Brain microvascular endothelial cell (primary cell): Measurements from ENCODE around the gene GNAL.
"Not testable (repeated sequence)": the region's sequence is repeated elsewhere in the genome, so short reads cannot be mapped to it uniquely, and the experiment has no call there.

Experiments
- DNase-seq: peaks from one replicate; pipeline ENCODE4 v3.0.0-alpha.2; 2020
- H3K27ac ChIP-seq: fragments of 250-450 bp; sonication (Bioruptor Pico); 2 replicates; pipeline ENCODE4 v1.5.1; 2020; ENCODE audit warnings: mild to moderate bottlenecking, moderate library complexity
- H3K27me3 ChIP-seq: fragments of 250-450 bp; sonication (Bioruptor Pico); replicated peaks from 2 replicates; pipeline ENCODE4 v1.5.1; 2020; ENCODE audit warnings: mild to moderate bottlenecking
- H3K36me3 ChIP-seq: fragments of 250-450 bp; sonication (Bioruptor Pico); replicated peaks from 2 replicates; pipeline ENCODE4 v1.5.1; 2020; ENCODE audit warnings: mild to moderate bottlenecking
- H3K4me3 ChIP-seq: 2 replicates; pipeline ENCODE4 v1.5.1; 2011; ENCODE audit warnings: low read depth, mild to moderate bottlenecking, control low read depth, low read length, moderate library complexity
- CTCF ChIP-seq: IDR thresholded peaks from 2 replicates; pipeline ENCODE4 v1.5.1; 2011; ENCODE audit warnings: low read depth, mild to moderate bottlenecking, moderate library complexity, low read length, control low read depth, inconsistent platforms; ENCODE audit errors: missing control alignments
- in situ Hi-C: cut with HindIII; loops from 2 replicates; pipeline ENCODE4 v1.10.0; 2017; ENCODE audit warnings: low sequenced_read_pairs, low pct_ligation_motif_present

The GNAL gene

GRCh38 chr18:11851806-11852337 lies 162.8 kb downstream of the GNAL start:
- Histone ChIP-seq H3K4me3 (peak overlapping the region; percentile 99), H3K27me3 (no peaks in the 10 kb centered on the region), H3K27ac (peak overlapping the region; percentile 96), H3K36me3 (no peaks in the 10 kb centered on the region)
- peak; percentile 36 for DNase-seq
- TF ChIP-seq CTCF = no peak
- in situ Hi-C loops = no loop called here

GRCh38 chr18:11854554-11854953 lies 165.5 kb downstream of the GNAL start:
- H3K27ac ChIP-seq, H3K36me3 ChIP-seq, H3K4me3 ChIP-seq, H3K27me3 ChIP-seq, in situ Hi-C loops, DNase-seq: not testable (repeated sequence)

GRCh38 chr18:11857177-11857887 lies 168.3 kb downstream of the GNAL start:
- Histone ChIP-seq H3K27ac (peak overlapping the region; percentile 94), H3K27me3 (no peaks in the 10 kb centered on the region), H3K36me3 (no peaks in the 10 kb centered on the region), H3K4me3 (no peak overlapping the region)
- peak; percentile 100 for DNase-seq
- in situ Hi-C loops = no loop called here
- no peak for TF ChIP-seq CTCF

GRCh38 chr18:11859282-11859830 lies 170.3 kb downstream of the GNAL start:
- H3K4me3 ChIP-seq = peak overlapping the region; percentile 17
- no peak for DNase-seq
- H3K27ac ChIP-seq = peak overlapping the region; percentile 74
- H3K27me3 ChIP-seq = no peaks in the 10 kb centered on the region
- H3K36me3 ChIP-seq = no peaks in the 10 kb centered on the region
- TF ChIP-seq CTCF = no peak
- in situ Hi-C loops = no loop called here

- in situ Hi-C loops = no loop called here
- H3K36me3 ChIP-seq = no peaks in the 10 kb centered on the region
- H3K27me3 ChIP-seq = no peaks in the 10 kb centered on the region
- H3K27ac ChIP-seq = peak overlapping the region; percentile 74
- H3K4me3 ChIP-seq = no peak overlapping the region
- DNase-seq = peak; percentile 91
- TF ChIP-seq CTCF = peak; percentile 62
Observed at GRCh38 chr18:11859903-11860407, 170.9 kb downstream of the GNAL start.

- TF ChIP-seq CTCF = no peak
- in situ Hi-C loops = no loop called here
- Histone ChIP-seq H3K4me3 (no peak overlapping the region), H3K36me3 (no peaks in the 10 kb centered on the region), H3K27ac (peak overlapping the region; percentile 74), H3K27me3 (no peaks in the 10 kb centered on the region)
- no peak for DNase-seq
Observed at GRCh38 chr18:11860594-11861450, 171.8 kb downstream of the GNAL start.
